K562 (cell line): Measurements from ENCODE around the gene CD8A.

Source experiments
- CCNT2 ChIP-seq: IDR thresholded peaks from 2 replicates; pipeline ENCODE4 v1.6.1; 2011; ENCODE audit warnings: borderline replicate concordance, low read depth, mild to moderate bottlenecking, moderate library complexity, mixed read lengths, low read length; ENCODE audit not compliant: insufficient read length; ENCODE audit errors: extremely low read depth
- MAFK ChIP-seq: IDR thresholded peaks from 2 replicates; pipeline ENCODE4 v1.6.1; 2011; ENCODE audit warnings: low read length, improper control_type of control experiment
- SIN3A ChIP-seq, 2 experiments: fragments of 150-350 bp in 1 of 2; IDR thresholded peaks; 2 replicates each; pipeline ENCODE4 v1.6.1; 2011 to 2016; ENCODE audit warnings: borderline replicate concordance in 2 of 2, low read depth in 2 of 2, low read length in 2 of 2, mild to moderate bottlenecking in 2 of 2, moderate library complexity in 2 of 2; ENCODE audit not compliant: control insufficient read depth in 1 of 2

DNA sequence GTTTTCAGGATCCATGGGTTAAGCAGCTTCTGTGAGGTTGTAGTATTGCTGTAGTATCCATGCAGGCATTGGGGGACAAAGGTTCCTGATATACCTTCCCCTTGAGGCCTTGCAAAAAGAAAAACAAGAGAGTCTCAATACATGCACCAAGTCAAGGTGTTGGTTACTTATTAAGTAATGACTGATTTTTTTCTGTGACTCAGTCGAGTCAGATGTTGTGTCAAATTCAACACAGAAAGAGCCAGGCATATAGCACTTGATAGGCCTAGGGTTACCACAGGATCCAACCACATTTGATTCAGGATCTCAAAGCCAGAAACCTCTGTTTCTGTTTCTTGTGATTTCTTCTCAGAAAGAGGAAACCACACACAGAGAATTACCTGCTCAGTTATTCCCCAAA is 24.9 kb upstream of the CD8A start:
- TF ChIP-seq SIN3A (IDR thresholded peaks at IDR 0.05; ENCODE audit: borderline replicate concordance in 2 of 2, control insufficient read depth in 1 of 2, low read depth in 2 of 2, low read length in 2 of 2) (no peak), CCNT2 (no peak), MAFK (no peak)
